Suppressor macrophage (primary cell): ENCODE results near the gene ZC3H18.

Source experiments
- DNase-seq, 4 experiments: peaks; one replicate each; pipeline ENCODE4 v3.0.0-alpha.2; 2020 to 2022

The ZC3H18 gene

GRCh38 chr16:88552166-88552565 lies 18.0 kb upstream of the ZC3H18 start:
- DNase-seq: no peak

- no peak for DNase-seq
These were observed 17.4 kb upstream of the ZC3H18 start for GRCh38 chr16:88552815-88553214.

GRCh38 chr16:88553739-88554138 lies 16.5 kb upstream of the ZC3H18 start:
- DNase-seq: no peak

GRCh38 chr16:88554711-88555264 lies 15.4 kb upstream of the ZC3H18 start:
- DNase-seq: no peak

GRCh38 chr16:88556294-88556988 lies 13.8 kb upstream of the ZC3H18 start:
- no peak for DNase-seq

GRCh38 chr16:88558457-88559442 lies 11.5 kb upstream of the ZC3H18 start:
- peak; percentile 46 to 78 (median 64) for DNase-seq

GRCh38 chr16:88560714-88561484 lies 9.3 kb upstream of the ZC3H18 start:
- DNase-seq: peak in 2 of 4 experiments; percentile 25 to 26

- peak; percentile 46 to 62 (median 57) for DNase-seq
These were observed 8.5 kb upstream of the ZC3H18 start for GRCh38 chr16:88561485-88562359.

GRCh38 chr16:88566158-88566557 lies 4.0 kb upstream of the ZC3H18 start:
- DNase-seq: peak; percentile 66 to 84 (median 72)

- no peak for DNase-seq
These were observed 1.2 kb upstream of the ZC3H18 start for GRCh38 chr16:88568710-88569613.

GRCh38 chr16:88569614-88569984 lies 604 bp upstream of the ZC3H18 start:
- DNase-seq: peak in 1 of 4 experiments; percentile 19

GRCh38 chr16:88570691-88571092 lies 489 bp downstream of the ZC3H18 start:
- peak; percentile 19 to 67 (median 46) for DNase-seq

- no peak for DNase-seq
These were observed 5.0 kb downstream of the ZC3H18 start for GRCh38 chr16:88575251-88575650.

GRCh38 chr16:88576307-88576706 lies 6.1 kb downstream of the ZC3H18 start:
- DNase-seq: no peak

- no peak for DNase-seq
These were observed 7.0 kb downstream of the ZC3H18 start for GRCh38 chr16:88577166-88577565.

GRCh38 chr16:88578446-88579313 lies 8.5 kb downstream of the ZC3H18 start:
- DNase-seq: no peak

GRCh38 chr16:88580371-88580770 lies 10.2 kb downstream of the ZC3H18 start:
- DNase-seq: no peak

- DNase-seq: no peak
These were observed 10.8 kb downstream of the ZC3H18 start for GRCh38 chr16:88581033-88581432.

GRCh38 chr16:88582912-88583575 lies 12.8 kb downstream of the ZC3H18 start:
- DNase-seq: no peak
